ENCODE data around the gene NPTX1.

The NPTX1 gene

DNA sequence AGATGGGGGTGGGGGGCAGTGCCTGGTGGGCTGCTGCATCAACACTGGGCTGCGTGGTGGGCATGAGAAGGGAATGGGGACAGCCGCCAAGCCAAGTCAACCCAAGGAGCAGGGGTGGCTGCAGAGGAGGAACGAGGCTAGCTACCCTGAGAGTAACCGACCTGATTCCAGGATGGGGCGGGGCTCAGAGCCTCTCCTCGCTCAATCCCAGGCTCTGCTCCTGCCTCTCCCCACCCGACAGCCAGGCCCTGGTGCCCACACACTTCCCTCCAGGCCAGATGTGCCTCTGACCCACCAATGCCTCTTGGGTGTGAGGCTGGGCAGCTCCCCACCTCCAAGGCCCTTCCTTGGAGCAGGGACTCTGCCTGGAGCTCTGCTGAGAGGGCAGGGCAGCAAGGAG is 2.7 kb downstream of the NPTX1 start:
- no peak for DNase-seq (ENCODE audit: low read depth)
- TF ChIP-seq, protein P1, sequence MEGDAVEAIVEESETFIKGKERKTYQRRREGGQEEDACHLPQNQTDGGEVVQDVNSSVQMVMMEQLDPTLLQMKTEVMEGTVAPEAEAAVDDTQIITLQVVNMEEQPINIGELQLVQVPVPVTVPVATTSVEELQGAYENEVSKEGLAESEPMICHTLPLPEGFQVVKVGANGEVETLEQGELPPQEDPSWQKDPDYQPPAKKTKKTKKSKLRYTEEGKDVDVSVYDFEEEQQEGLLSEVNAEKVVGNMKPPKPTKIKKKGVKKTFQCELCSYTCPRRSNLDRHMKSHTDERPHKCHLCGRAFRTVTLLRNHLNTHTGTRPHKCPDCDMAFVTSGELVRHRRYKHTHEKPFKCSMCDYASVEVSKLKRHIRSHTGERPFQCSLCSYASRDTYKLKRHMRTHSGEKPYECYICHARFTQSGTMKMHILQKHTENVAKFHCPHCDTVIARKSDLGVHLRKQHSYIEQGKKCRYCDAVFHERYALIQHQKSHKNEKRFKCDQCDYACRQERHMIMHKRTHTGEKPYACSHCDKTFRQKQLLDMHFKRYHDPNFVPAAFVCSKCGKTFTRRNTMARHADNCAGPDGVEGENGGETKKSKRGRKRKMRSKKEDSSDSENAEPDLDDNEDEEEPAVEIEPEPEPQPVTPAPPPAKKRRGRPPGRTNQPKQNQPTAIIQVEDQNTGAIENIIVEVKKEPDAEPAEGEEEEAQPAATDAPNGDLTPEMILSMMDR (IDR thresholded peaks at IDR 0.05; ENCODE audit: insufficient read depth, low read depth, low read length, missing control alignments) = no peak
- H3K4me3 ChIP-seq (ENCODE audit: low read length) = no peak overlapping the region

GRCh38 chr17:80472996-80473395 is 3.4 kb downstream of the NPTX1 start:
- TF ChIP-seq, protein P1 (IDR thresholded peaks at IDR 0.05; ENCODE audit: insufficient read depth, low read depth, low read length, missing control alignments) = no peak
- DNase-seq (ENCODE audit: low read depth) = no peak

GRCh38 chr17:80471922-80472321 is 4.5 kb downstream of the NPTX1 start:
- H3K4me3 ChIP-seq (ENCODE audit: low read length) = no peak overlapping the region
- no peak for DNase-seq (ENCODE audit: low read depth)
- TF ChIP-seq, protein P1 (IDR thresholded peaks at IDR 0.05; ENCODE audit: insufficient read depth, low read depth, low read length, missing control alignments) = no peak

More at GRCh38 chr17:80472996-80473395, 3.4 kb downstream of the NPTX1 start:
- no peak overlapping the region for H3K4me3 ChIP-seq (ENCODE audit: low read length)

- TF ChIP-seq, protein P1 (IDR thresholded peaks at IDR 0.05; ENCODE audit: insufficient read depth, low read depth, low read length, missing control alignments) = no peak
- no peak for DNase-seq (ENCODE audit: low read depth)
- no peak overlapping the region for H3K4me3 ChIP-seq (ENCODE audit: low read length)
Observed at GRCh38 chr17:80470603-80471002, 5.8 kb downstream of the NPTX1 start.

- TF ChIP-seq, protein P1 (IDR thresholded peaks at IDR 0.05; ENCODE audit: insufficient read depth, low read depth, low read length, missing control alignments) = no peak
- H3K4me3 ChIP-seq (ENCODE audit: low read length) = no peak overlapping the region
- DNase-seq (ENCODE audit: low read depth) = no peak
Observed at GRCh38 chr17:80469667-80470066, 6.7 kb downstream of the NPTX1 start.

DNA sequence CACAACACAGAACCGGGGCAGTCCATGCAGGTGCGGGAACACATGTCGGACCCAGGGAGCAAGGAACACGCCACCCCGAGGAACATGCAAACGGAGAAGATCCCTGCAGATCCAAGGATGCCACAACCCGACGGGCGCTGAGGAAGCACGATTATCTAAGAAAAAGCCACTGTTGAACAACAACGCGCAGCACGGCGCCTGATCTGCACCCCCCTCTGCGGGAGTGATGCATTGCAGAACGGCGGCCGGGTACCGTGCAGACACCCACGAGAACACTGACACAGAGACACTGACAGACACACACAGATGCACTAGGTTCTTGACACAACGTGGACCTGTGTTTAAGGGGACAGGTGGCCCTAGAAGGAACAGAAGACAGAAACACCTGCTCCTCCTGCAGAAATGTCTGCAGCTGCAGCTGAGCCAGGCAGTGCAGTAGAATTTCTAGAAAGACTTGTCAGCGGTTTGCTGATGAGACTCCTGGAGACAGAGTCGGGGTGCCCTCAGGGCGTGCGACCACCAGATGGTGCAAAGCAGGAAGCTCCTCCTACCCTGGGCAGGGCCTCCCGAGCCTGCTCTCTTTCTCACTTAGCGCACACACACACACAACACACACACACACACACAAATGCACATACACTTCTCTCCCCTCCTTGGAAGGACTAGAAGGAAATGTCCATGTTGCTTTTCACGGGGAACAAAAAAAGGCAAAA is 7.5 kb downstream of the NPTX1 start:
- TF ChIP-seq, protein P1 (IDR thresholded peaks at IDR 0.05; ENCODE audit: insufficient read depth, low read depth, low read length, missing control alignments) = no peak
- no peak overlapping the region for H3K4me3 ChIP-seq (ENCODE audit: low read length)
- DNase-seq (ENCODE audit: low read depth) = no peak

DNA sequence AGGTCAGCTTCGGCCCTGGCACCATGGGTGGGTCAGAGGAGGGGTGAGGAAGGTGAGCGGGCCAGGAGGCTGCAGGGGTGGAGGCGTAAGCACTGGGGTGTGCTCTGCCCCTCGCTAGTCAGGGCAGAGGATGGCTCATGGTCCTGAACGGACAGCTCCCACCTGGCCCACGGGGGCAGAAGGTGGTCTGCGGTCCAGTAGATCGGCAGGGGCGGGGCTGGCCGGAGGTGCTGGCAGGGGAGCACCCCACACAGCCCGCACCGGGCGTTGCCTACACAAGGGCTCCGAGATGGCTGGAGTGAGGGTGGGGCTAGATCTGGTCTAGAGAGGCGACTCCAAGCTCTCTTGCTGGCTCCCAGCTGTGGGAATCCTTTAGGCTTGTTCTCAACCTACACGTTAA is 8.2 kb downstream of the NPTX1 start:
- TF ChIP-seq, protein P1 (IDR thresholded peaks at IDR 0.05; ENCODE audit: insufficient read depth, low read depth, low read length, missing control alignments) = no peak
- H3K4me3 ChIP-seq (ENCODE audit: low read length) = no peak overlapping the region
- no peak for DNase-seq (ENCODE audit: low read depth)

Measured in epithelial cell of esophagus (primary cell).